ENCODE data around the gene TMEM100. TPM values are rescaled to one million over a fixed set of nuclear protein-coding genes. Genes with fewer than 3 reads are reported as not detected.

TMEM100 gene
- total RNA-seq, 1 donor, result not detected

GRCh38 chr17:55710829-55711496 is 11.7 kb downstream of the TMEM100 start:
- no peaks in the 10 kb centered on the region for H3K9me3 ChIP-seq (ENCODE audit: low read depth, low read length)
- H3K4me3 ChIP-seq (ENCODE audit: low read length), result no peak overlapping the region
- H3K4me1 ChIP-seq (ENCODE audit: insufficient read depth, low read length), result peaks cover 18% of the 10 kb centered on the region
- no peaks in the 10 kb centered on the region for H3K27me3 ChIP-seq (ENCODE audit: insufficient read depth, low read length)

- Histone ChIP-seq H3K9me3 (ENCODE audit: low read depth, low read length) (no peaks in the 10 kb centered on the region), H3K27me3 (ENCODE audit: insufficient read depth, low read length) (no peaks in the 10 kb centered on the region), H3K4me1 (ENCODE audit: insufficient read depth, low read length) (peaks cover 17% of the 10 kb centered on the region), H3K4me3 (ENCODE audit: low read length) (no peak overlapping the region)
Observed at GRCh38 chr17:55710410-55710809, 12.3 kb downstream of the TMEM100 start.

- H3K4me1 ChIP-seq (ENCODE audit: insufficient read depth, low read length), result peaks cover 14% of the 10 kb centered on the region
- H3K27me3 ChIP-seq (ENCODE audit: insufficient read depth, low read length), result no peaks in the 10 kb centered on the region
- no peaks in the 10 kb centered on the region for H3K9me3 ChIP-seq (ENCODE audit: low read depth, low read length)
- no peak overlapping the region for H3K4me3 ChIP-seq (ENCODE audit: low read length)
Observed at GRCh38 chr17:55709984-55710383, 12.7 kb downstream of the TMEM100 start.

GRCh38 chr17:55709440-55709839 is 13.2 kb downstream of the TMEM100 start:
- Histone ChIP-seq H3K27me3 (ENCODE audit: insufficient read depth, low read length) (no peaks in the 10 kb centered on the region), H3K4me1 (ENCODE audit: insufficient read depth, low read length) (peaks cover 15% of the 10 kb centered on the region), H3K9me3 (ENCODE audit: low read depth, low read length) (no peaks in the 10 kb centered on the region), H3K4me3 (ENCODE audit: low read length) (no peak overlapping the region)

GRCh38 chr17:55708175-55708974 is 14.3 kb downstream of the TMEM100 start:
- Histone ChIP-seq H3K9me3 (ENCODE audit: low read depth, low read length) (no peaks in the 10 kb centered on the region), H3K27me3 (ENCODE audit: insufficient read depth, low read length) (no peaks in the 10 kb centered on the region), H3K4me1 (ENCODE audit: insufficient read depth, low read length) (peaks cover 19% of the 10 kb centered on the region), H3K4me3 (ENCODE audit: low read length) (no peak overlapping the region)

- H3K4me3 ChIP-seq (ENCODE audit: low read length), result no peak overlapping the region
Observed at GRCh38 chr17:55706808-55707773, 15.6 kb downstream of the TMEM100 start.

GRCh38 chr17:55705847-55706246 is 16.8 kb downstream of the TMEM100 start:
- Histone ChIP-seq H3K9me3 (ENCODE audit: low read depth, low read length) (no peaks in the 10 kb centered on the region), H3K4me1 (ENCODE audit: insufficient read depth, low read length) (peaks cover 13% of the 10 kb centered on the region), H3K27me3 (ENCODE audit: insufficient read depth, low read length) (no peaks in the 10 kb centered on the region), H3K4me3 (ENCODE audit: low read length) (no peak overlapping the region)

More at GRCh38 chr17:55706808-55707773, 15.6 kb downstream of the TMEM100 start:
- Histone ChIP-seq H3K27me3 (ENCODE audit: insufficient read depth, low read length) (no peaks in the 10 kb centered on the region), H3K9me3 (ENCODE audit: low read depth, low read length) (no peaks in the 10 kb centered on the region), H3K4me1 (ENCODE audit: insufficient read depth, low read length) (peaks cover 19% of the 10 kb centered on the region)

- Histone ChIP-seq H3K27me3 (ENCODE audit: insufficient read depth, low read length) (no peaks in the 10 kb centered on the region), H3K9me3 (ENCODE audit: low read depth, low read length) (no peaks in the 10 kb centered on the region), H3K4me1 (ENCODE audit: insufficient read depth, low read length) (peaks cover 4% of the 10 kb centered on the region), H3K4me3 (ENCODE audit: low read length) (no peak overlapping the region)
Observed at GRCh38 chr17:55704401-55704800, 18.3 kb downstream of the TMEM100 start.

- H3K27me3 ChIP-seq (ENCODE audit: insufficient read depth, low read length), result no peaks in the 10 kb centered on the region
- H3K9me3 ChIP-seq (ENCODE audit: low read depth, low read length), result no peaks in the 10 kb centered on the region
- H3K4me3 ChIP-seq (ENCODE audit: low read length), result no peak overlapping the region
- peaks cover 4% of the 10 kb centered on the region for H3K4me1 ChIP-seq (ENCODE audit: insufficient read depth, low read length)
Observed at GRCh38 chr17:55702150-55702549, 20.5 kb downstream of the TMEM100 start.

- no peaks in the 10 kb centered on the region for H3K9me3 ChIP-seq (ENCODE audit: low read depth, low read length)
- H3K27me3 ChIP-seq (ENCODE audit: insufficient read depth, low read length), result no peaks in the 10 kb centered on the region
- no peak overlapping the region for H3K4me3 ChIP-seq (ENCODE audit: low read length)
- peaks cover 3% of the 10 kb centered on the region for H3K4me1 ChIP-seq (ENCODE audit: insufficient read depth, low read length)
Observed at GRCh38 chr17:55699181-55699860, 23.3 kb downstream of the TMEM100 start.

GRCh38 chr17:55694286-55694910 is 28.3 kb downstream of the TMEM100 start:
- no peaks in the 10 kb centered on the region for H3K9me3 ChIP-seq (ENCODE audit: low read depth, low read length)
- H3K4me1 ChIP-seq (ENCODE audit: insufficient read depth, low read length), result peaks cover 46% of the 10 kb centered on the region
- H3K4me3 ChIP-seq (ENCODE audit: low read length), result no peak overlapping the region
- H3K27me3 ChIP-seq (ENCODE audit: insufficient read depth, low read length), result no peaks in the 10 kb centered on the region

GRCh38 chr17:55693254-55694216 is 29.1 kb downstream of the TMEM100 start:
- no peaks in the 10 kb centered on the region for H3K9me3 ChIP-seq (ENCODE audit: low read depth, low read length)
- H3K4me3 ChIP-seq (ENCODE audit: low read length), result no peak overlapping the region
- no peaks in the 10 kb centered on the region for H3K27me3 ChIP-seq (ENCODE audit: insufficient read depth, low read length)
- H3K4me1 ChIP-seq (ENCODE audit: insufficient read depth, low read length), result peaks cover 53% of the 10 kb centered on the region

GRCh38 chr17:55692276-55692675 is 30.4 kb downstream of the TMEM100 start:
- no peak overlapping the region for H3K4me3 ChIP-seq (ENCODE audit: low read length)
- H3K9me3 ChIP-seq (ENCODE audit: low read depth, low read length), result no peaks in the 10 kb centered on the region
- peaks cover 53% of the 10 kb centered on the region for H3K4me1 ChIP-seq (ENCODE audit: insufficient read depth, low read length)
- no peaks in the 10 kb centered on the region for H3K27me3 ChIP-seq (ENCODE audit: insufficient read depth, low read length)
